GM23338 (cell line): ENCODE data around the gene THUMPD3. TPM values are rescaled to one million over a fixed set of nuclear protein-coding genes. Genes with fewer than 3 reads are reported as not detected.

Source experiments
- ATAC-seq: fragments of 200-7000 bp; cut with Tn5 transposase; 3 replicates; pipeline ENCODE4 v1.9.1; 2020
- DNase-seq: peaks from one replicate; pipeline ENCODE4 v3.0.0-alpha.2; 2015; ENCODE audit warnings: low spot score
- H2AFZ ChIP-seq: fragments of 200-600 bp; sonication (generic); 2 replicates; pipeline ENCODE4 v1.8.0; 2016; ENCODE audit warnings: antibody characterized with exemption, mild to moderate bottlenecking, moderate library complexity
- H3F3A ChIP-seq: fragments of 200-600 bp; sonication (generic); replicated peaks from 2 replicates; pipeline ENCODE4 v1.8.0; 2017; ENCODE audit warnings: antibody characterized with exemption, mixed run types, low read depth
- H3K27ac ChIP-seq: fragments of 200-600 bp; sonication (generic); 2 replicates; pipeline ENCODE4 v1.6.1; 2016; ENCODE audit warnings: low read depth
- H3K27me3 ChIP-seq: fragments of 200-600 bp; sonication (generic); 2 replicates; pipeline ENCODE4 v1.8.0; 2016; ENCODE audit warnings: mild to moderate bottlenecking, mixed run types, moderate library complexity; ENCODE audit not compliant: insufficient read depth
- H3K36me3 ChIP-seq: fragments of 200-600 bp; sonication (generic); 2 replicates; pipeline ENCODE4 v1.8.0; 2016; ENCODE audit warnings: mild to moderate bottlenecking; ENCODE audit not compliant: insufficient read depth
- H3K4me1 ChIP-seq: fragments of 200-600 bp; sonication (generic); 2 replicates; pipeline ENCODE4 v1.8.0; 2016; ENCODE audit warnings: mild to moderate bottlenecking, moderate library complexity; ENCODE audit not compliant: insufficient read depth
- H3K4me2 ChIP-seq: fragments of 200-600 bp; sonication (generic); 2 replicates; pipeline ENCODE4 v1.7.1; 2017; ENCODE audit warnings: mixed run types
- H3K4me3 ChIP-seq: fragments of 200-600 bp; sonication (generic); 2 replicates; pipeline ENCODE4 v1.6.1; 2016; ENCODE audit warnings: mixed run types
- H3K79me2 ChIP-seq: fragments of 200-600 bp; sonication (generic); replicated peaks from 2 replicates; pipeline ENCODE4 v1.8.0; 2017; ENCODE audit warnings: mild to moderate bottlenecking; ENCODE audit not compliant: insufficient read depth
- H3K9me2 ChIP-seq: fragments of 200-600 bp; sonication (generic); 2 replicates; pipeline ENCODE4 v1.8.0; 2017; ENCODE audit not compliant: insufficient read depth
- H4K20me1 ChIP-seq: fragments of 200-600 bp; sonication (generic); replicated peaks from 2 replicates; pipeline ENCODE4 v1.8.0; 2017; ENCODE audit warnings: mild to moderate bottlenecking; ENCODE audit not compliant: insufficient read depth
- H3K27ac Mint-ChIP-seq: 2 replicates; pipeline ENCODE4 v1.8.0; 2020; ENCODE audit warnings: inconsistent platforms, mild to moderate bottlenecking, moderate library complexity, mixed read lengths
- H3K27me3 Mint-ChIP-seq: 3 replicates; pipeline ENCODE4 v1.8.0; 2022; ENCODE audit warnings: low read depth, mild to moderate bottlenecking, moderate library complexity, mixed read lengths, inconsistent platforms; ENCODE audit not compliant: insufficient read depth, poor library complexity
- H3K36me3 Mint-ChIP-seq: 3 replicates; pipeline ENCODE4 v1.8.0; 2021; ENCODE audit warnings: low read depth, mild to moderate bottlenecking, inconsistent platforms, moderate library complexity, mixed read lengths
- H3K4me1 Mint-ChIP-seq: 3 replicates; pipeline ENCODE4 v1.8.0; 2020; ENCODE audit warnings: mild to moderate bottlenecking, inconsistent platforms, mixed read lengths
- H3K4me3 Mint-ChIP-seq: 3 replicates; pipeline ENCODE4 v1.8.0; 2021; ENCODE audit warnings: moderate library complexity, mild to moderate bottlenecking, inconsistent platforms, mixed read lengths
- H3K9me3 Mint-ChIP-seq: 3 replicates; pipeline ENCODE4 v1.8.0; 2020; ENCODE audit warnings: moderate library complexity, mild to moderate bottlenecking, inconsistent platforms, mixed read lengths
- CREB1 ChIP-seq: fragments of 250-450 bp; sonication (Bioruptor Pico); IDR thresholded peaks from 2 replicates; pipeline ENCODE4 v1.5.0; 2020; ENCODE audit warnings: low read depth, mild to moderate bottlenecking, moderate library complexity
- CTCF ChIP-seq, 2 experiments: fragments of 200-600 bp in 1 of 2; sonication (generic) in 1 of 2; conservative IDR thresholded peaks; 2 replicates each; pipeline versions ENCODE4 v1.5.1 to v1.6.1; 2016 to 2017; ENCODE audit warnings: antibody characterized with exemption in 2 of 2, low read depth in 2 of 2, mild to moderate bottlenecking in 2 of 2, moderate library complexity in 1 of 2
- ETS1 ChIP-seq: IDR thresholded peaks from 2 replicates; pipeline ENCODE4 v1.6.1; 2016; ENCODE audit warnings: antibody characterized with exemption
- EZH2 ChIP-seq: fragments of 200-600 bp; sonication (generic); IDR thresholded peaks from one replicate; pipeline ENCODE4 v1.8.0; 2017; ENCODE audit warnings: antibody characterized with exemption, mild to moderate bottlenecking, low read depth; ENCODE audit not compliant: unreplicated experiment
- EZH2phosphoT487 ChIP-seq: fragments of 200-600 bp; sonication (generic); IDR thresholded peaks from one replicate; pipeline ENCODE4 v1.8.1; 2018; ENCODE audit warnings: antibody characterized with exemption; ENCODE audit not compliant: unreplicated experiment
- JUNB ChIP-seq: IDR thresholded peaks from one replicate; pipeline ENCODE4 v1.6.1; 2016; ENCODE audit warnings: antibody characterized with exemption; ENCODE audit not compliant: unreplicated experiment
- NANOG ChIP-seq: IDR thresholded peaks from 2 replicates; pipeline ENCODE4 v1.6.1; 2016; ENCODE audit warnings: antibody characterized with exemption, borderline replicate concordance
- POLR2AphosphoS5 ChIP-seq: IDR thresholded peaks from 2 replicates; pipeline ENCODE4 v1.6.1; 2016; ENCODE audit warnings: antibody characterized with exemption, low read depth
- REST ChIP-seq: IDR thresholded peaks from one replicate; pipeline ENCODE4 v1.6.1; 2018; ENCODE audit warnings: antibody characterized with exemption; ENCODE audit not compliant: unreplicated experiment
- STAT1 ChIP-seq: IDR thresholded peaks from one replicate; pipeline ENCODE4 v1.6.1; 2016; ENCODE audit warnings: antibody characterized with exemption; ENCODE audit not compliant: unreplicated experiment
- ZNF114 ChIP-seq: fragments of 250-450 bp; sonication (Bioruptor Pico); IDR thresholded peaks from 2 replicates; pipeline ENCODE4 v1.5.0; 2020; ENCODE audit warnings: mild to moderate bottlenecking, moderate library complexity
- ZNF331 ChIP-seq: fragments of 250-450 bp; sonication (Bioruptor Pico); IDR thresholded peaks from 2 replicates; pipeline ENCODE4 v1.5.0; 2020; ENCODE audit warnings: low read depth, mild to moderate bottlenecking, moderate library complexity
- ZNF462 ChIP-seq: fragments of 250-450 bp; sonication (Bioruptor Pico); IDR thresholded peaks from 2 replicates; pipeline ENCODE4 v1.5.0; 2020; ENCODE audit warnings: mild to moderate bottlenecking, moderate library complexity
- polyA plus RNA-seq: library from polyadenylated mRNA; unstranded; fragments of >200 nt; fragmentation: Nextera tagmentation; extraction: Ambion mirVana; gene quantifications from 2 replicates; pipeline ENCODE4 v1.2.1, GENCODE V29; 2016
- total RNA-seq: library from RNA; depleted of rRNA; stranded (reverse); fragments of >200 nt; shearing (Covaris generic); gene quantifications from 2 replicates; pipeline ENCODE4 v1.2.3, GENCODE V29; 2014

The THUMPD3 gene
- total and polyA plus RNA-seq, 2 experiments from 2014 or later: 30.1 to 54.1 TPM

- Mint-ChIP-seq H3K9me3 (no peaks in the 10 kb centered on the region), H3K27me3 (peaks cover 4% of the 10 kb centered on the region), H3K36me3 (peaks cover 28% of the 10 kb centered on the region; the same call in 2 of the 3 replicates), H3K4me1 (peaks cover 57% of the 10 kb centered on the region), H3K27ac (no peak overlapping the region), H3K4me3 (no peak overlapping the region)
- Histone ChIP-seq H3K4me1 (peaks cover 32% of the 10 kb centered on the region), H3K27ac (no peak overlapping the region), H3K4me3 (no peak overlapping the region), H3F3A (no peaks in the 10 kb centered on the region), H2AFZ (no peak overlapping the region), H4K20me1 (peaks cover 63% of the 10 kb centered on the region), H3K9me2 (no peaks in the 10 kb centered on the region), H3K79me2 (peaks cover 100% of the 10 kb centered on the region), H3K27me3 (no peaks in the 10 kb centered on the region), H3K36me3 (no peaks in the 10 kb centered on the region), H3K4me2 (no peak overlapping the region)
- TF ChIP-seq ZNF331 (no peak), POLR2AphosphoS5 (no peak), EZH2phosphoT487 (no peak), CREB1 (CRISPR knock-in tag) (no peak), NANOG (no peak), REST (no peak), EZH2 (no peak), ETS1 (no peak), ZNF462 (CRISPR knock-in tag) (no peak), ZNF114 (CRISPR knock-in tag) (no peak), CTCF (conservative IDR thresholded peaks at IDR 0.05; ENCODE audit: low read depth in 2 of 2) (no peak), JUNB (no peak), STAT1 (no peak)
- ATAC-seq (no peak), DNase-seq (no peak)
Observed at GRCh38 chr3:9408061-9408460, 45.2 kb downstream of the THUMPD3 start.
